Measurements from ENCODE around the gene GATA5. TPM values are rescaled to one million over a fixed set of nuclear protein-coding genes. Genes with fewer than 3 reads are reported as not detected.

The GATA5 gene
- total and polyA plus RNA-seq, 9 donors = 0.08 to 5.5 (median 0.92) TPM; not detected in 2

GRCh38 chr20:62485701-62486089 is 9.9 kb upstream of the GATA5 start:
- intact Hi-C loops (cut with DNase I) = no loop called here
- TF ChIP-seq EP300 (IDR thresholded peaks at IDR 0.05) = no peak
- TF ChIP-seq POLR2A (IDR thresholded peaks at IDR 0.05) = no peak
- no peak for TF ChIP-seq CTCF (IDR thresholded peaks at IDR 0.05)
- 36 to 49% (median 48%) methylated on average over 16 to 17 of the region's 17 CpGs for WGBS, 3 donors
- Histone ChIP-seq H3K36me3 (no peaks in the 10 kb centered on the region), H3K9me3 (no peaks in the 10 kb centered on the region), H3K4me1 (ENCODE audit: insufficient read depth) (peaks cover 15% of the 10 kb centered on the region), H3K27ac (no peak overlapping the region), H3K4me3 (no peak overlapping the region), H3K27me3 (no peaks in the 10 kb centered on the region)
- no peak for DNase-seq

GRCh38 chr20:62485062-62485700 is 9.4 kb upstream of the GATA5 start:
- TF ChIP-seq POLR2A (IDR thresholded peaks at IDR 0.05) (no peak), CTCF (IDR thresholded peaks at IDR 0.05) (no peak), EP300 (IDR thresholded peaks at IDR 0.05) (no peak)
- Histone ChIP-seq H3K4me1 (ENCODE audit: insufficient read depth) (peaks cover 15% of the 10 kb centered on the region), H3K36me3 (no peaks in the 10 kb centered on the region), H3K4me3 (no peak overlapping the region), H3K9me3 (no peaks in the 10 kb centered on the region), H3K27ac (no peak overlapping the region), H3K27me3 (no peaks in the 10 kb centered on the region)
- intact Hi-C loops (cut with DNase I) = no loop called here
- peak in 4 of 5 donors; percentile 31 to 73 (median 54) for DNase-seq
- WGBS, 3 donors = 3 to 5% (median 4%) methylated on average over 21 of the region's 21 CpGs

GRCh38 chr20:62484478-62484877 is 8.7 kb upstream of the GATA5 start:
- no peaks in the 10 kb centered on the region for H3K36me3 ChIP-seq
- 68 to 78% (median 68%) methylated on average over 9 of the region's 9 CpGs for WGBS, 3 donors
- intact Hi-C loops (cut with DNase I) = no loop called here
- H3K27ac ChIP-seq = no peak overlapping the region
- TF ChIP-seq POLR2A (IDR thresholded peaks at IDR 0.05) = no peak
- no peak for TF ChIP-seq CTCF (IDR thresholded peaks at IDR 0.05)
- no peak for TF ChIP-seq EP300 (IDR thresholded peaks at IDR 0.05)
- no peaks in the 10 kb centered on the region for H3K9me3 ChIP-seq
- no peak overlapping the region for H3K4me3 ChIP-seq
- no peaks in the 10 kb centered on the region for H3K27me3 ChIP-seq
- peaks cover 15% of the 10 kb centered on the region for H3K4me1 ChIP-seq (ENCODE audit: insufficient read depth)
- DNase-seq = no peak

GRCh38 chr20:62483613-62484458 is 8.0 kb upstream of the GATA5 start:
- no peak overlapping the region for H3K27ac ChIP-seq
- no peaks in the 10 kb centered on the region for H3K9me3 ChIP-seq
- H3K36me3 ChIP-seq = no peaks in the 10 kb centered on the region
- H3K4me3 ChIP-seq = no peak overlapping the region
- WGBS, 3 donors = 91 to 95% (median 93%) methylated on average over 24 to 25 of the region's 25 CpGs
- no peaks in the 10 kb centered on the region for H3K27me3 ChIP-seq
- peaks cover 15% of the 10 kb centered on the region for H3K4me1 ChIP-seq (ENCODE audit: insufficient read depth)
- intact Hi-C loops (cut with DNase I) = no loop called here
- TF ChIP-seq EP300 (IDR thresholded peaks at IDR 0.05) (no peak), CTCF (IDR thresholded peaks at IDR 0.05) (no peak), POLR2A (IDR thresholded peaks at IDR 0.05) (no peak)
- DNase-seq = no peak

Data from ovary (tissue), 9 donors.